ENCODE data around the gene NEUROD2. TPM values are rescaled to one million over a fixed set of nuclear protein-coding genes. Genes with fewer than 3 reads are reported as not detected.
"Not testable (repeated sequence)": the region's sequence is repeated elsewhere in the genome, so short reads cannot be mapped to it uniquely, and the experiment has no call there.

Gene NEUROD2
- total RNA-seq, 1 donor from 2014 or later, result not detected

DNA sequence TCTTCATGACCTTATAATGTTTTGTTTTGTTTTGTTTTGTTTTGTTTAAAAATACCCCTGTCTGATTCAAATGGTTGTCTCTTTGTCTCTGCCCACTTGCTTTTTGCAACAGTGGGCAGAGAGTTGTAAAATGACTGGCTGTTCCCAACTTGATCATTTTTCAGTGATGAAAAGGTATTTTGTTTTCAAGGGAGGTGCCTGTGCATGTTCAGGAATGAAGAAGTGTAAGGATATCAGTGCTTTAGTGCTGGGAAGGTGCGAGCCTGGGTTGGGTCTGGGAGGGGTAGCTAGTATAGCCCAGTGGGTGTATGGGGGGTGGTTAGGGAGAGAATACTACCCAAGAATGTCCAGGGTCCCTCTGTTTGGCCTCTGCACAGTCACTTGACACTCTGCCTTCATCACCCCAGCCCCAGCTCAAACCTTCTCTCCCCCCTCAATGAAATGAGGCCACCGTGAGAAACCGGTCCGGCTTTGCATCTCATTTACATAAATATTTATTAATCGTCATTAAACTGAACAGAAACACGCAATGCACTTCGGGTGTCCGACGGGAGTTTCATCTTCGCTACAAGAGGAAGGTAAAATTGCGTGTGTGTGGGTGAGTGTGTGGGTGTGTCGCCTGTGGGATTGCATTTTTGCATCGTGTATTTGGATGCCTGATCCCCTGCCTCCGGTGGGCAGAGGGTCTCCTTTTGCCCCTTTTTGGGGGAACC lies 4.3 kb downstream of the NEUROD2 start:
- DNase-seq (ENCODE audit: low read depth, low spot score), result no peak

- no peak for DNase-seq (ENCODE audit: low read depth, low spot score)
Observed at GRCh38 chr17:39602533-39603303, 5.0 kb downstream of the NEUROD2 start.

- no peak for DNase-seq (ENCODE audit: low read depth, low spot score)
Observed at GRCh38 chr17:39601758-39602532, 5.8 kb downstream of the NEUROD2 start.

- no peak for DNase-seq (ENCODE audit: low read depth, low spot score)
Observed at GRCh38 chr17:39600997-39601597, 6.6 kb downstream of the NEUROD2 start.

DNA sequence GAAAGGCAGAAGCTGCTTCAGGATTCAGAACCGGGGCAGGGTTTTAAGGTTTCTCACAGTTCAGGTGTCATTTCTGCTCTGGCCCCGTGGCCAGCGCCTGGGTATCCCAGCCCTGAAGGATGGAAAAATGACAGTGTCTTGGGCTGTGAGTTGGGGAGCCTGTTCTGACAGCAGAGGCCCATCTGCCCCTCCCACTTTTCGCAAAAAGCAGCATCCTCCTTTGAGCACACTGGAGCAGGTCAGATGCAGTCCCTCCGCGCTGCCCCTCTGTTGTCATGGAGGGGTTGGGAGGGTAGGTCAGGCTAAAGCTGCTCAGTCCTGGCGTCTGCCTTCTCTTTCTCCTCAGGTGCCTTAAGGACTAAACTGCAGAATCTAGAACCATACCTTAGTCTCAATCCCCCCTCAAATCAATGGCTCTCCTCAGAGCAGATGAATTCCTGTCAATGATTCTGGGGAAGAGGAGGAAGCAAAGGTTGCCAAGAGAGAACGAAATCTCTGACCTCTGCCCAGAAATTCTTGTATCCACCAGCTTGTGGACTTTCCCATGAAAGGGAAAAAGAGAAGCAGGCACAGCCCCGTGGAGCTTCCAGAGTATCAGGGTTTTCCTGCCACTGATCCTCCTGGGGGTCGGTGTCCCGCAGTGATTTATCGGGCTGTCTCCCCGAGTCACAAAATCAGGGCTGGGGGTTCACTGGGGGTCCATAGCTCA lies 7.3 kb downstream of the NEUROD2 start:
- DNase-seq (ENCODE audit: low read depth, low spot score), result no peak

GRCh38 chr17:39599665-39600231 lies 8.0 kb downstream of the NEUROD2 start:
- no peak for DNase-seq (ENCODE audit: low read depth, low spot score)

DNA sequence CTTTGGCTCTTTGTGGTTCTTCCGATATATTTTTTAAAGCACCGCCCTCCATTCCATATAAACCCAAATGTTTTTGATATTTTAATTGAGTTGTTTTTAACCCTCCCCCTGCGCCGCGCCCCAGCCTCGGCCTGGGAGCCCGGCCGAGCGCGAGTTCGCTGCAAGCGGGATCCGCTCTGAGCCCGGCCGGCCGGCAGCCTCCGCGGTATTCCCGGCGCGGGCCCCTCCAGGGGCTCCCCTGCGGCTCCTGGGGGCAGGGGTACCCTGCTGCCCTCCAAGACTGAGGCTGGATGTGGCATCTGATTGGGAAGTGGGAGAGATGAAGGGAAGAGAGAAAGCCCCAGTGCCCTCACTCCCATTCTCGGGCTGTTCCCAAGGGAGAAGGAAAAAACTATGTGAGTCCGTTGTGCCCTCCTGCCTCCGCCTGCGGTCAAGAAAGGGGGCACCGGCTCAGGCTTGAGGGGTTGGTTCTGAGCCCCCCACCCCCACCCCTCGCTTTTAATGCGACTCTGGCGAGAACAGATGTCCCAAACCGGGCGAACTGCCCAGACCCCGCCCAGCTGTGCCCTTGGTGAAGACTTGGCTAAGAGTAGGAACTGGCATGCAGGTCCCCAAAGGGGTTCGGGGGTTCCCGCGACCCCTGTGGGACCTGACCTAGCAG lies 8.6 kb downstream of the NEUROD2 start:
- DNase-seq (ENCODE audit: low read depth, low spot score), result no peak

DNA sequence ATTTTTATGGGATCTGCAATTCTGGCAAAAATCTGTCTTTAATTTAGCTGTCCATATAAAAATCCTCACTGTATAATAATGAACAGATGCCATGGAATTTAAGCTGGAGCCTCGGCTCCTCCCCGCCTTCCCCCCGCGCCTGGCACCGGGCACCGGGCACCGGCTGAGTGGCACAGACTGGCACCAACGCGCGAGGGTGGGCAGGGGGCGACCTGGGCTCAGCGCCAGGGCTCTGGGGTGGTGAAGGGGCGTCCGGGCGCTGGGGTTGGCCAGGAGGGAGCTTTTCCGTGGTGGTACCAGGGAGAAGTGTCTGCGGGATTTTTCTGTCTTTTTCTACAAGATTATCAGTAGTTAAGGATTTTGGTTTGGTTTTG lies 9.1 kb downstream of the NEUROD2 start:
- DNase-seq (ENCODE audit: low read depth, low spot score), result no peak

DNA sequence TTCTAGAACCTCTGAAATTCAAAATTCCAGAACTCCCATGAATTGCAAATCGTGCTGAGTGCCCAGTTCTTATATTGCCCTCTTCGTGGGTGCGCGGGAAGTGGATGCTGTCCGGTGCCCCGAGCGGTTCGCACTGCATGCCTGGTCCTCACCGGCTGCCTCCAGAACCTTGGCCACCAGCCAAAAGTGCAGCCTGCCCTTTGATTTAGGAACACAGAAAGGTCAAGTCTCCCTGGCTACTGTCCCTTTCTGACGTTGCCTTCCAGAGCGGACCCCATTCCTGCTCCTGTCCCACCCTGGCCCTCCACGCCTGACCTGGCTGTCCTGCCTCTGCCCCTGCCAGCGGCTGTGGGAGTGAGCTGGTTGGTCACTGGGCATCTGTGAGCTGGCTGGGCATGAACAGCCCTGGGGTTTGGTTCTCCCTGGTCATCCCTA lies 9.7 kb downstream of the NEUROD2 start:
- DNase-seq (ENCODE audit: low read depth, low spot score), result no peak

- DNase-seq (ENCODE audit: low read depth, low spot score), result no peak
Observed at GRCh38 chr17:39597372-39598046, 10.2 kb downstream of the NEUROD2 start.

DNA sequence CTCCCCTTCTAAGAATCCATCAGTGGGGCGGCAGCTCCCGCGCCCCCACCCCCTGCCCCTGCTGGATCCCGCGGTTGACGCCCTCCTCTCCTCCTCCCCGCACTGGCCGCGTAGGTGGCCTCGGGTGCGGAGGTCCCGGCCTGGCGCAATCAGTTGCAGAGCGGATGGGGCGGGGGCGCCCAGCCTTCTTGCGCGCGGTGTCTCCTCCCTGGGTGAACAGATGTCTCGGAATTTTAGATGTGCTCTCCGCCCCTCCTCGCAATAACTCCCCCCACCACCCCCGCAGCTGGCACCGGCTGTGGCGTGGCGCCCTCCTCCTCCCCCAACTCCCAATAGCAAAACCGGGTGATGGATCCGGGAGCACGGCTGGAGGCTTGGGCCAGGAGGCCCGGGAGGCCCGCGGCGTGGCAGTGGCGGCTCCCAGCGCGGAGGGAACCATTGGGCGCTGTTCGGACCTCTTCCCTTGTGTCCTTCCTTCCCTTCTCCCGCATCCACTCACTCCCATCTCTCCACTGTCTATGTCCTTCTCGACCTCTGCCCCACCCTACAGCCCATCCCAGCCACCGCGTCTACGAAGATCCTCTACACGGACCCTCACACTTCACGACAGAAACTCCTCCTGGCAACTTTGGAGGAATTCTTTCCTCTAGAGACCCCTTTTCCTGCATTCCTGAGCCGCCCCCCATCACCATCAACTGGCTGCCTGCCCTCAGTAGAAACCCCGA lies 11.0 kb downstream of the NEUROD2 start:
- no peak for DNase-seq (ENCODE audit: low read depth, low spot score)

GRCh38 chr17:39595928-39596510 lies 11.7 kb downstream of the NEUROD2 start:
- DNase-seq (ENCODE audit: low read depth, low spot score), result no peak

GRCh38 chr17:39595294-39595693 lies 12.4 kb downstream of the NEUROD2 start:
- DNase-seq (ENCODE audit: low read depth, low spot score), result no peak

- DNase-seq (ENCODE audit: low read depth, low spot score), result no peak
Observed at GRCh38 chr17:39593371-39593770, 14.3 kb downstream of the NEUROD2 start.

DNA sequence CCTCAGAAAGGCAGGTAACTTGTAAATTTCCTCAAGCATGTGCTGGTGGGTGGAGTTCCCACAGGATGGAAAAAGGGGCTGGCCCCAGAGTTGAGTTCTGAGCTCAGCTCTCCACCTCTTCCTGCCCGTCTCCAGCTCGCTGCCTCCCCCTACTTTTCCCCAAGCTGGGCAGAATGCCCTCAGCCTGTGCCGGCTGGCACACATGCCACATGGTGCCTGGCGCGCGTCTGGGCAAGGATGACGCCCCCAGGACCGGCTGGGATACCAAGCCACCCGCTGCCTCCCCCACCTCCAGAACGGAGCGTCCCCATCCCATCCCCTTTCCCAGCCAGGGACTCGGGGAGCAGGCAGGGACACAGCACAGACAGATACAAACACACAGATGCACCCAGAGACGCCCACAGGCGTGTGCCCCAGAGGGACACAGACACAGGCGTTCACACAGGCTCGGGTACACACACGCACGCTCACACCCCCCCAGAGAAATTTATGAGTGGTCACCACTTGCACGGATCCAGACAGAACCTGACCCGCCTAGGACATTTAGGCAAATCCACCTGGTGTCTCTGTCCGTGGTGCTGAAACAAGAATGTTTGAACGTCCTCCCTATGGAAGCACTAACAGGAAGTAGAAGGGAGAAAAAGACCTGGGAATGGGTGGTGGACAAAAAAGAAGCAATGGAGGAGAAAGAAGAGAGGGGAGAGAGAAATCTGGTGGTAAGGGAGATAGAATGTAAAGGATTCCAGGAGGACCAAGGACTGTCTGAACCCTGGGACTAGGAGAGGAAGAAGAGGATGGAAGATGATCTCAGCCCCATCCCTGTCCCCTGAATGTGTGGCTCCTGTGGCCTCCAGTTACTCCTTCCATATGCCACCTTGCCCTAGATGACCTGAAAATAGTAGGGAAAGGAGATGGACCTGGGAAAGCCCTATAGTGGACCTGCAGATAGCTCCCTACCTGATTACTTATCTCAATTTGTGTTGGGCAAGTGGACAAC lies 15.5 kb downstream of the NEUROD2 start:
- no peak for DNase-seq (ENCODE audit: low read depth, low spot score)

- not testable (repeated sequence) for DNase-seq (ENCODE audit: low read depth, low spot score)
Observed at GRCh38 chr17:39590180-39590579, 17.5 kb downstream of the NEUROD2 start.

DNA sequence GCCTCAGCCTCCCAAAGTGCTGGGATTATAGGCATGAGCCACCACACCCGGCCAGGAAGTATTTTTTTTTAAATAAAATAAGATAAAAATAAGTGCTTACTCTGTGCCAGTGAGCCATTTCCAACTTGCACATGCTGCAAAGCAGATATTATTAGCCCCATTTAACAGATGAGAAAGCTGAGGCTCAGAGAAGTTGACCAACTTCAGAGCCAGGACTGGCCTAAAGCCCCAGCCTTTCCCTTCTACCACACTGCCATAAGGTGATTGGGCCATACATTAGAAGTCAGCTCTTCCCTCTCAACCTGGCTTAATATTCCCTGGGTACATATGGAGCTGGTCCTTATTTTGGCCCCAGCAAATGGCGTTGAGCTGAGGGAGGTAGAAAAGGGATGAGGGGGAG lies 25.1 kb downstream of the NEUROD2 start:
- DNase-seq (ENCODE audit: low read depth, low spot score), result no peak

- no peak for DNase-seq (ENCODE audit: low read depth, low spot score)
Observed at GRCh38 chr17:39581759-39582085, 26.0 kb downstream of the NEUROD2 start.

All from pulmonary artery endothelial cell (primary cell).